GM18517 (cell line): Measurements from ENCODE around the gene EHBP1.
"Not testable (repeated sequence)": the region's sequence is repeated elsewhere in the genome, so short reads cannot be mapped to it uniquely, and the experiment has no call there.

ENCODE experiments used
- ATAC-seq: cut with Tn5 transposase; IDR thresholded peaks from one replicate; pipeline ENCODE4 v1.9.1; 2021; ENCODE audit warnings: mild to moderate bottlenecking, moderate library complexity; ENCODE audit not compliant: unreplicated experiment

Gene EHBP1

DNA sequence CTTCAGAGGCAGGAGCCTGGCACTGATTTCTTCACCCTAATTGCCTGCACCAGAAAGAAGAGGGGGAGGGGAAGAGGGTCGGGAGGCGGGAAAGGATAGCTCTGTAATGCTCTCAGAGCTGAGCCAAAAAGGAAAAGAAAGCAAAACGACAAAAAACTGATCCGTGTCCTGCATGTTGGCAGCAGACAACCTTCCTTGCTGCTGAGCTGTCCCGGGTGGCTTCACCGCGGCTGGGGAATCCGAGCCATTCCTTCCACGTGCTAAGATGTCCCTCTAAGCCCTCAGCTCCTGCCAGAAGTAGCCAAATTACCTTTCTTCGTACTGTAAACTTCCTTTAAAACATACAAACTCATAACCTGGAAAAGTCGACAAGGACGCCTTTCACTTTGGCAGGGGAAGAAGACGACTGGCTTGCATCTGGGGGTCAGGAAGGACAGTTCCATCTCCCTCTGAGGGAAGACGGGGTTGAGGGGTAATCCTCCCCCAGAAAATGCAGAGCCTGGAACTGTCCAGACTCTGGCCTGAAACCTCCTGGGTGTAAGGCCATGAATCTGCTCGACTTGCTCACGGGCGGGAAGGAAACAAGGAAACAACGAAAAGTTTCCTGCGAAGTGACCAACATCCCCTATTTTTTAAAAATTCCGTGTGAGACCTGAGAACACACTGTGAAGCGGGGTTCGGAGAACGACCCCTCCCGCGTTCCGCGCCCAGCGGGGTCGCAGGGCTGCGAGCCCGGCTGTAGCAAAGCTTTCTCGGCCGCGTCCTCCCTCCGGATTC, 352.8 kb downstream of the EHBP1 start:
- ATAC-seq: no peak

DNA sequence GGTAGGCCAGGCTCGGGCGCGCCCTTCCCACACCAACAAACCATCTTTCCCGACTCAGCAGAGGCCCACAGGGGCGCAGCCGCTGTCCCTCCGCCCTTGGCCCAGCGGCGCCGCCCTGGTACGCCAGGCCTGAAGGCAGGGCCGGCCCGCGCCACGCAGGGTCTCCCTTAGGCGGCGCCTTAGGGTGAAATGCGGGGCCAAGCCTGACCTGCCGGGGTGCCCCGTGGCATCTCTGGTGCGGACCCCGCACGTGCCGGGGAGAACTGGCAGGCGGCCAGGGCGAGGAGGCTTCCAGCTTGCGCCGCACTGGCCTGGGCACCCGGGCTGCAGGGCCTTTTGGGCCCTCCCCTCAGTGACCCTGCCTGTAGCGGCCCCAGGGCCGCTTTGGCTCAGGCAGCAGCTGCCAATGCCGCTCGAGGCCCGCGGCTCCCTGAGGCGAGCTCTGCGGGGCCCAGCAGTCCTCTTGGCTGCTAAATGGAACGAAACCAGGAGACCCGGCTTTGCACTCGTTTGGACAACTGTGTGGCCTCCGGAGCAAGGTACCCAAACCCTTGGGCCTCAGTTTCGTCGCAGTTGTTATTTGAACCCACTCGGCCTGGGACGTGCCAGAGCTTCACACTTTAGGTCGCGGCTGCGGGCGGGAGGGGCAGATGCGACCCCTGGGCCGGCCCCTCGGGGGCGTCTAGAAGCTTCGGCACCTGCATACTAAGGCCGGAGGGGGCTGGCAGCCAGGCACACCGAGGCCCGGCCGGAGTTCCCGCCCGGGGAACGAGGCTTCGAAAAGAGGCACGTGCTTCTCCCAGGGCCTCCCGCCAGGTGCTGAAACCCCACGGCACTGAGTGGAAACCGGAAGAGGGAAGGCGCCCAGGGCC, 353.6 kb downstream of the EHBP1 start:
- ATAC-seq: no peak

- no peak for ATAC-seq
Observed at GRCh38 chr2:63059793-63060471, 354.4 kb downstream of the EHBP1 start.

GRCh38 chr2:63060472-63060991, 355.0 kb downstream of the EHBP1 start:
- no peak for ATAC-seq

DNA sequence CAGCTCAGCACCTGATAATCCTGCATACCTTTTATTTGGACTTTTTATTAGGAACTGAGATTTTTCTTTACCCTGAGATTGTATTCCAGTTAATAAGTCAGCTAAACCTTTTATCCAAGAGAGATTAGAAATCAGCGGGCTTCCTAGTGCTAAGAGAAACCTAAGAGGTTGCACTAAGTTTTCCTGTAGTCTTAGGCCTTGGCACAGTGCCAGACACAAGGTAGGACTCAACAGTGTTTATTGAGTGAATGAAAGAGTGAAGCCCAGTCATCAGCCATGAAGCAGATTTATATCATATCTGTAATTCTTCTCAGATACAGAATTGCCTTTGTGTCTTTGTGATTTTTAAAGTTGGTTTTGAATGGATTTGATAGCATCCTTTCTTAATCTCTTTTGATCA, 358.7 kb downstream of the EHBP1 start:
- no peak for ATAC-seq

- no peak for ATAC-seq
Observed at GRCh38 chr2:63064661-63065060, 359.1 kb downstream of the EHBP1 start.

GRCh38 chr2:63066265-63066664, 360.8 kb downstream of the EHBP1 start:
- ATAC-seq: no peak

DNA sequence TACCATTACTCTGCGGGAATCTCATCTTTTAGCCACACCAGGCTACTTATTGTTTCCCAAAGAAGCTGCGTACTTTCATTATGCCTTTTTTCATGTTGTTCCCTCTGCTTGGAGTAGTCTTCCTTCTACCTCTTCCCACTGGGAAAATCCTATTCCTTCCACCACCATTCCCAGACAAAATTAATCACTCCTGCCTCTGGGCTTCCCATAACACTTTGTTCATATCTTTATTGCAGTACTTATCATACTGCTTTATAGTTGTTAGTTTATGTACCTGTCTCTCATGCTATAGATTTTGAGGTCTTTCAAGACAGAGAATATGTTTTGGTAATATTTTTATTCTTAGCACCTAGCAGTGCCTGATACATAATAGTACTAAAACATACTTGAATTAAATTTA, 361.3 kb downstream of the EHBP1 start:
- ATAC-seq: no peak

DNA sequence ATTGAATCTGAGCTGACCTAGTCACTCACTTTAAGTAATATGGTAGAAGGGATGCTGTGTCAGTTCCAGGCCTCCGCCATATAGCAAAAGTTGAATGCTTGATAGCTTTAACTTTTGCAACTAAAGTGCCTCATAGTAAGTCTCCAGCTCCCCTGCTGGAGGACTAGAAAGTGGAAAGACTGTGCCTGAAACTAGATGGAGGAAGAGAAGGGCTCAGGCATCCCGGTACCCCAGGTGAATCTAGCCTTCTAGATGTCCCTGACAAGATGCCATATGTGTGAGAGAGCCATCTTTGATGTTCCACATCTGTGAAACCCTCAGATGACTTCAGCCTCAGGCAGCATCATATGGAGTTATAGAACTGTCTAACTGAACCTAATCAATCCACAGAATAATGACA, 366.2 kb downstream of the EHBP1 start:
- ATAC-seq: no peak

- no peak for ATAC-seq
Observed at GRCh38 chr2:63073994-63074393, 368.5 kb downstream of the EHBP1 start.

GRCh38 chr2:63074399-63074798, 368.9 kb downstream of the EHBP1 start:
- ATAC-seq: not testable (repeated sequence)

DNA sequence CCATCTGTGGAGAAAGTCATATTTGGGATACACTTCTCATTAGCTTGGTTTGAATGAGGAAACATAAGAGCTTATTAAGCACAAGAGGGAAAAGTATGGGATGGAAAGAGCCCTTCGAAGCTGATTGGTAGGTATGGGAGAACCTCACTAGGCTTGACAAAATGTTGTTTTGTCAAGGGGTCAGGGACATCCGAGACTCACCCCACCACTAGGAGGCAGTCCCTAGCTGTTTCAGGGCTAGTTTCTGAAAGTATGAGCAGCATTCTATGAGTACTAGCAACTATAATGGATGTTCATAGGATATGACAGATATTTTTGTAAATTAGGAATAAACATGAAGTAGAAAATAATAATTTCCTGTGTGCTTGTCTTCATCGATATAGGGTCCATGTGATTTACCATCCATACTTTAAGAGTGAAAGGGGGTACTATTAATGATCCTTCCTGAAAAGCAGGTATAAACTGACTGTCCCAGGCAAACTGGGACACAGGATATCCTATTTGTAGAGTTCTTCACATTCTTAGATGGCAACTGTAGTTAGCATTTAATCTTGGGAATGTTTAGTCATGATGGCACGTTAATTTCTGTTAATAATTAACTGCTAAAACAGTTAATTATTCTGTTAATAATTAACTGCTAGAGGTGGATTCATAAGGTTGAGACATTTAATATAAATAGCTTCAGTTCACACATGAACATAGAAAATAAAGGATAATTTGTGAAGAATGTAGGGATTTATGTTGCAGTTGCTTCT, 373.5 kb downstream of the EHBP1 start:
- no peak for ATAC-seq

DNA sequence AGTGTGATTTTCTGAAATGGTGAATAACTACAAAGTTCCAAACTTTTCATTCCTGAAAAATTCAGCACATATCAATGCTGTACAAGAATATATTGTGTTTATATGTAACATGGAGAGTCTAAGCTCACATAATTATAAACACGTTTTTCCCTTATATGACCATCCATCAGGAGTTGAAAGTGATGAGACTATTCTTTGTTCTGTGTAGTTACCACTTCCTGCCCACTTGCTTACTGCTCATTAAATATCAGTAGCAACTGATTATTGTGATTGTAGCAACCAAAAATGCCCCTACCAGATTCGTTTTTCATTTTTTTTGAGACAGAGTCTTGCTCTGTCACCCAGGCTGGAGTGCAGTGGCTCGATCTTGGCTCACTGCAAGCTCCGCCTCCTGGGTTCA, 375.9 kb downstream of the EHBP1 start:
- ATAC-seq: no peak

DNA sequence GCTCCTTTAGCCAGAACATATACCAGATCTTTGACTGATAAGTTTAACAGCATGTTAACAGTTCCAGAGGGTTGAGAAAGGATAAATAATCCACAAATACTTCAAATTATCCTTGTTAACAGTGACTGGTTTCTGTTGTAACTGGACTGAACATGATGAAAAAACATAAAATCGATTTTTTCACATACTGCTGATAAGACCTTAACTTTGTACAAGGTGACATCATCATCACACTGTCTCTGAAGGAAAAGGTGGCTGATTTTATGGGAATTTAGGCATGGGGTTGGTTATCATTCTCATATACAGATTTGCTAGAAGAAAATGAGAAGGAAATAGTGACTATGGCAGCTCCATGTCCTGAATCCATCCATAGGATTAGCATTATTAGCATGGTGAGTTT, 381.2 kb downstream of the EHBP1 start:
- no peak for ATAC-seq

- ATAC-seq: no peak
Observed at GRCh38 chr2:63092401-63092800, 386.9 kb downstream of the EHBP1 start.

DNA sequence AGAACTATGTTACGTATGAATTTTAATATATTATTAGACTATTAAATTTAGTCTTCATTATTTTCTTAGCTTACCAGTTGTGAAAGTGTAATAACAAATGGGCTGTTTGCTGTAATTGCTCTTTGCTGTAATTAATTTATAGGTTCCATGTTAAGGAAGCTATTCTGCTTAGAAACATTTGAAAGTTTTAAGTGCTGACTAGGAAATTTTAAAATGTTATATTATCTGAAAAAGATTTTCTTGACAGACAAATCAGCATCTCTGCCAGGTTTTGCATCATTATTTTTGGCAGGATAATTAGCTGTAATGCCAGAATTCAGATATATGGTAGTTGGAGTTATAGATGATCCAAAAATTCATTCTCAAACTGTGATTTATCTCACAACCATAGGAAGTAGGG, 387.3 kb downstream of the EHBP1 start:
- ATAC-seq: no peak

- no peak for ATAC-seq
Observed at GRCh38 chr2:63093502-63093901, 388.0 kb downstream of the EHBP1 start.
